Stimulated activated CD4-positive, alpha-beta T cell treated with anti-CD3 and anti-CD28 coated beads, Interleukin-4, amount 100 ng/mL, for 1 hour (primary cell): ENCODE data around the gene ADD1.

ENCODE experiments used
- DNase-seq: peaks from one replicate; pipeline ENCODE4 v3.0.0-alpha.2; 2020

ADD1 gene

GRCh38 chr4:2806390-2807355, 37.0 kb upstream of the ADD1 start:
- DNase-seq: no peak

- DNase-seq: no peak
These were observed 36.1 kb upstream of the ADD1 start for GRCh38 chr4:2807571-2807970.

GRCh38 chr4:2808001-2808400, 35.6 kb upstream of the ADD1 start:
- no peak for DNase-seq

GRCh38 chr4:2809610-2810180, 33.9 kb upstream of the ADD1 start:
- DNase-seq: no peak

GRCh38 chr4:2810388-2810787, 33.3 kb upstream of the ADD1 start:
- DNase-seq: no peak

- peak; percentile 55 for DNase-seq
These were observed 31.6 kb upstream of the ADD1 start for GRCh38 chr4:2811830-2812611.

GRCh38 chr4:2812612-2813354, 30.9 kb upstream of the ADD1 start:
- DNase-seq: peak; percentile 32

GRCh38 chr4:2813446-2814405, 29.9 kb upstream of the ADD1 start:
- no peak for DNase-seq

GRCh38 chr4:2814627-2815270, 28.9 kb upstream of the ADD1 start:
- DNase-seq: no peak

- no peak for DNase-seq
These were observed 27.2 kb upstream of the ADD1 start for GRCh38 chr4:2816401-2816954.

- DNase-seq: no peak
These were observed 26.5 kb upstream of the ADD1 start for GRCh38 chr4:2817137-2817536.

- DNase-seq: peak; percentile 38
These were observed 25.8 kb upstream of the ADD1 start for GRCh38 chr4:2817701-2818350.

- DNase-seq: no peak
These were observed 25.2 kb upstream of the ADD1 start for GRCh38 chr4:2818351-2818939.

GRCh38 chr4:2819244-2820215, 24.1 kb upstream of the ADD1 start:
- DNase-seq: no peak

GRCh38 chr4:2820216-2820982, 23.2 kb upstream of the ADD1 start:
- no peak for DNase-seq

- DNase-seq: no peak
These were observed 21.0 kb upstream of the ADD1 start for GRCh38 chr4:2822461-2823300.

- DNase-seq: no peak
These were observed 20.4 kb upstream of the ADD1 start for GRCh38 chr4:2823301-2823670.
